Motor neuron (in vitro differentiated cells): ENCODE results near the gene TBC1D10B. TPM values are rescaled to one million over a fixed set of nuclear protein-coding genes. Genes with fewer than 3 reads are reported as not detected.
"Not testable (repeated sequence)": the region's sequence is repeated elsewhere in the genome, so short reads cannot be mapped to it uniquely, and the experiment has no call there.

Source experiments
- ATAC-seq, 8 experiments: fragments of 200-7000 bp; cut with Tn5 transposase; replicated peaks in 6 of 8; 2 replicates each; pipeline ENCODE4 v1.8.0; 2021; ENCODE audit warnings: mild to moderate bottlenecking in 8 of 8, moderate library complexity in 8 of 8
- H3K27ac ChIP-seq, 2 donors: fragments of 250-450 bp; sonication (Bioruptor Pico); 2 replicates each; pipeline ENCODE4 v1.9.0; 2021; ENCODE audit warnings: antibody characterized with exemption in 2 of 2, mild to moderate bottlenecking in 2 of 2, moderate library complexity in 1 of 2
- H3K4me1 ChIP-seq, 2 donors: fragments of 250-450 bp; sonication (Bioruptor Pico); replicated peaks in 1 of 2; 2 replicates each; pipeline ENCODE4 v1.6.1; 2021; ENCODE audit warnings: antibody characterized with exemption in 2 of 2, mild to moderate bottlenecking in 2 of 2, moderate library complexity in 1 of 2
- H3K4me3 ChIP-seq, 5 donors: fragments of 250-450 bp; sonication (Bioruptor Pico); 2 replicates each; pipeline ENCODE4 v1.9.0; 2021; ENCODE audit warnings: antibody characterized with exemption in 5 of 5, mild to moderate bottlenecking in 5 of 5, moderate library complexity in 4 of 5
- whole genome bisulfite sequencing, 10 experiments: fragments of 450-650 bp; shearing (Covaris generic); methylation state at CpG; one replicate each; pipeline ENCODE4 v1.0.0; 2022; 5-methylcytosine and 5-hydroxymethylcytosine counted together
- in situ Hi-C, 9 experiments: fragments of 400-800 bp; cut with MboI; loops; one replicate each; pipeline ENCODE4 v1.15.0; 2021; ENCODE audit warnings: low sequenced_read_pairs in 9 of 9, low pct_unique_long_range_greater_than_20kb in 2 of 9; ENCODE audit not compliant: unreplicated experiment in 9 of 9
- total RNA-seq, 8 experiments: library from RNA; unstranded; fragments of 300-600 nt; gene quantifications; 2 replicates each; pipeline versions ENCODE4 v1.2.3 to v1.2.4, GENCODE V29; 2022

TBC1D10B gene
- total RNA-seq, 8 experiments from 2014 or later: 15.4 to 32.3 (median 21.5) TPM

DNA sequence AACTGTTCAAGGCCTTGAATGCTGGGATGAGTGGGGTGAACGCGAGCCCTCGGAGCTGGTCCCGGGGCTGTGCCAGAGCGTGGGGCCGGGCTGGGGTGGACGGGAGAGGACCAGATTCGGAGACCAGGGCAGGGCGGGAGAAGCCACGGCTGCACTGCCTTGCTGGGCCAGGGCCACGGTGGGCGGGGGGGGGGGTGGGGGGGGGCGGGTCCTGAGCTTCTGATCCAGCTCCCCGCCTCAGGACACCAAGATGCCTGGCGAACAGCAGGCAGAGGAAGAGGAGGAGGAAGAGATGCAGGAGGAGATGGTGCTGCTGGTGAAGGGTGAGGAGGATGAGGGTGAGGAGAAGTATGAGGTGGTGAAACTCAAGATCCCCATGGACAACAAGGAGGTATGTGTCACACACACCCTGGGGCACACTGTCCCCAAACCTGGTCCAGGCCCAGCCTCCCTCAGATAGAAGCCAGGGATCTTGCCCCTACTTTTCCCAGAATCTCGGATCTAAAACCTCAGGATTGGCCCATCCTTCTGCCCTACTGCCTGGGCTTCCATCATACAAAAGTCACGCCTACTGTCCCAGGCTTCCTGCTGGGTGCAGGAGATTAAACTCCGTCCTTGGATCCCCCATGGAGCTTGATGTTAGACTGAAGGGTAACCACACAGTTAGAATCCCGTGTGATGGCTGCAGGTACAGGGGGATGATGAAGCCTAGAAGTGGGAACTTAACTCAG, 37.7 kb upstream of the TBC1D10B start:
- peak overlapping the region; percentile 49 to 68 (median 60) for H3K4me3 ChIP-seq
- peak in 6 of 8 experiments; percentile 17 to 47 (median 38) for ATAC-seq
- WGBS, 10 experiments: 28 to 70% (median 63%) methylated on average over 1 to 2 of the region's 19 CpGs; no CpG with 5 or more reads in 4 of the 10 experiments
- H3K4me1 ChIP-seq: peaks cover 6 to 9% of the 10 kb centered on the region in 2 donors
- H3K27ac ChIP-seq: no peak overlapping the region
- in situ Hi-C loops: loop anchor here in 3 of 9 experiments (25.0 kb wide), 2 partner anchors 296 to 321 kb away; partner anchors contain the start of genes PPP4C (in 2 of the 3), TBX6 (in 2 of the 3), YPEL3 (in 2 of the 3) and GDPD3 (in 1 of the 3)

DNA sequence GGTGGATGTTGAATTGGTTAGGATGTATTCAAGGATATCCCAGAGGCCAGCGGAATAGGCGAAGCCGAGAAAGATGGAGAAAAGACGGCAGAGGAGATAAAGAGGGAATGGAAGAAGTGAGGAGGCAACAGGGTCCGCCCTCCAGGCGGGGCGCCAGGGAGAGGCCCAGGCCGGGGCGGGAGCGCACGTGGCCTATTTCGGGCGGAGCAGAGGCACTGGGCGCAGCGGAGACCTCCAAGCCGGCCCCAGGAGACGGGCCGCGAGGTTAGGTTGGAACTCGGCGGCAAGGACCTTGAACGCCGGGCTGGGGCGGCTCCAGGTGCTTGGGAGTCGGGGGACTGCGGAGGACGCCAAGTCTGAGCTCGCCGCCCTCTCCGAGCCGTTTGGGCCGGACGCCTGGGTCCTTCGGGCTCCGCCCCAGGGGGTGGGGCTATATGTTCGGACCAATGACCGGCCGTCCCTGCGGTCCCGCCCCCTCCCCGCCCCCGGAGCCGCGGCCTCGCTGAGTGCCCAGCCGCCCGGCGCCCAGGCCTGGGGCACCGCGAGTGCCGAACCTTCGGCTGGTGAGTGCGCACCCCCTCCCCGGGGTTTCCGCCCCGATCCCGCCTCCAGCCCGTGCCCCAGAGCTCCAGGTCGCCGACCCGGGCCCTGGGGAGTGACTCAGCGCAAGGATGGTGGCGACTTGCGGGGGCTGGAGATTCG, 37.0 kb upstream of the TBC1D10B start, which contains the start of gene ZNF771:
TSS of gene ZNF771 (plus strand) at position 505 of the 702 bp plus-strand sequence. CDS start 448 bp downstream, outside the sequence.
- in situ Hi-C loops: loop anchor here in 3 of 9 experiments (25.0 kb wide), 2 partner anchors 295 to 320 kb away; partner anchors contain the start of genes PPP4C (in 2 of the 3), TBX6 (in 2 of the 3), YPEL3 (in 2 of the 3) and GDPD3 (in 1 of the 3)
- peak within 1 kb of the TSS; percentile 49 to 68 (median 60) for H3K4me3 ChIP-seq

DNA sequence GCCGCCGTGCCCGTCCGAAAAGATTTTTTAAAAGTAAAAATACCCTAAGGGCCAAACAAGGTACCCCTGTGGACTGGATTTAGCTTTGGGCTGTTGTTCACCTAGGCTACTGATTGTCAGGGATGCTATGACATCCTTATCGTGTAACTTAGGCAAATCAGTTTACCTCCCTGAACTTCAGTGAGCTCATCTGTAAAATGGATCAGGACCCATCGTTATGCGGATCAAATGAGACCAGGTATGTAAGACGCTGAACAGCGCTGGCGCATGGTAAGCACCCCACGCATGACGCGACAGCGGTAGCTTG, 36.5 kb upstream of the TBC1D10B start:
- H3K4me3 ChIP-seq: peak overlapping the region; percentile 49 to 68 (median 60)
- no peak for ATAC-seq
- in situ Hi-C loops: loop anchor here in 3 of 9 experiments (25.0 kb wide), 2 partner anchors 294 to 319 kb away; partner anchors contain the start of genes PPP4C (in 2 of the 3), TBX6 (in 2 of the 3), YPEL3 (in 2 of the 3) and GDPD3 (in 1 of the 3)
- WGBS, 10 experiments: 27 to 63% (median 31%) methylated on average over 3 to 11 of the region's 14 CpGs; no CpG with 5 or more reads in 3 of the 10 experiments
- peaks cover 6 to 9% of the 10 kb centered on the region in 2 donors for H3K4me1 ChIP-seq
- no peak overlapping the region for H3K27ac ChIP-seq

More for the DNA sequence above, 37.0 kb upstream of the TBC1D10B start, which contains the start of gene ZNF771:
- H3K27ac ChIP-seq: no peak within 1 kb of the TSS
- WGBS, 10 experiments: 0 to 17% (median 3%) methylated on average over 2 to 14 of the region's 65 CpGs; no CpG with 5 or more reads in 4 of the 10 experiments
- ATAC-seq: peak; percentile 88 to 92 (median 91)
- H3K4me1 ChIP-seq: peaks cover 6 to 9% of the 10 kb centered on the region in 2 donors

DNA sequence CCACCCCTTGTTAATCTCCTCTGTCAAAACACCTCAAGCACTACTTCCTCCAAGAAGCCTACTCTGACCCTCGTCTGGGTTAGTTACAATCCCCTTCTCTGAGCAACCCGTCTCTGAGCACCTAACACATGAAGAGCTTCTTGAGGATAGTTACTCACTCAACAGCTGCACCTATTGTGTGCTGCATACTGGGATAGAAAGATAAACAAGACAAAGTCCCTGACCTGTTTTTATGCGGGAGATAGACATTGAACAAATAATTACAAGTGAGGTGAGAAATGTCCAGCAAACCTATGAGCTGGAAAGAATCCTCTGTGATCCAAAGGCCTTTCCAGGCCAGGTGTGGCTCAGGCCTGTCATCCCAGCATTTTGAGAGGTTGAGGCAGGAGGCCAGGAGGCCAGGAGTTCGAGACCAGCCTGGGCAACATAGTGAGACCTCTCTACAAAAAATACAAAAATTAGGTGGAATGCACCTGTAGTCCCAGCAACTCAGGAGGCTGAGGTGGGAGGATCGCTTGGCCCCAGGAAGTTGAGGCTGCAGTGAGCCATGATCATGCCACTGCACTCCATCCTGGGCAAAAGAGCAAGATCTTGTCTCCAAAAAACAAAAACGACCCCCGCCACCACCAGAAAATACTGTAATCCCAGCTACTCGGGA, 31.6 kb upstream of the TBC1D10B start:
- 60 to 92% (median 73%) methylated on average over 1 to 6 of the region's 8 CpGs; no CpG with 5 or more reads in 3 of the 10 experiments for WGBS, 10 experiments
- no peak overlapping the region for H3K4me3 ChIP-seq
- no peak for ATAC-seq
- H3K4me1 ChIP-seq: peaks cover 6 to 13% of the 10 kb centered on the region in 2 donors
- H3K27ac ChIP-seq: no peak overlapping the region
- in situ Hi-C loops: loop anchor here in 3 of 9 experiments (25.0 kb wide), 2 partner anchors 290 to 315 kb away; partner anchors contain the start of genes PPP4C (in 2 of the 3), TBX6 (in 2 of the 3), YPEL3 (in 2 of the 3) and GDPD3 (in 1 of the 3)

DNA sequence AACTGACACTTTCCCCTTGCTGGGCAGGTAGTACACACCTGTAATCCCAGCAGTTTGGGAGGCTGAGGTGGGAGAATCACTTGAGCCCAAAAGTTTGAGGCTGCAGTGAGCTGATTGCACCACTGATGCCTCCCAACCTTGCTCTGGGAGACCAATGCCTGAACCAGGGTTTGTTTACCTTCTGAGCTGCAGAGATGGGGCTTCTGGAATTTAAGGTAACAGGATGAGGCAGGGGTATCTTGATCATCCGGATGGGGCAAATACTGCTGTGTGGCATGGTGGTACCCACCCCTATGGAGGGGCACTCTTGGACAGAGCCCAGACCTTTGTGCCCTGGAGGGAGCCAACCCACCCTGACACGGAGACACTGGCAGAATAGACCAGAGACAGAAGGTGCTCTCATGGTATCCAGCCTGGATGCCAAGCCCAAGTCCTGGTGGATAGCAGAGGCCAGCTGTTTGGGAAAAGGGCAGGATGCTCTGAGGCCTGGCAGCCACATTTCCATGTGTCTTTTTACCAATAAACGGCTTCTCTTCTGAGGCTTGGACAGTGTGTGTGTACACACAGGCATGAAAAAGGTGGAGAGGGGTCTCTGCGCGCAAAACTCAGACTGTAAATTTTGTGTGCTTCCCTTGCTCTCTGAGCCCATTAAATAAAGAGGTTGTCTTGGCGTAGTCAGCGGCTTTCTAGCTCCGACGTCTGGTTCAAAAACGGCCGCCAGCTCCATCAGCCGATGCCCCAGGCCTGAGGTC, 29.3 kb upstream of the TBC1D10B start:
- Histone ChIP-seq H3K4me1 (peaks cover 6 to 19% of the 10 kb centered on the region in 2 donors), H3K4me3 (peak overlapping the region; percentile 32 to 49 (median 48)), H3K27ac (peak overlapping the region; percentile 83 to 95)
- 9 to 65% (median 30%) methylated on average over 2 to 7 of the region's 12 CpGs; no CpG with 5 or more reads in 5 of the 10 experiments for WGBS, 10 experiments
- in situ Hi-C loops: loop anchor here in 3 of 9 experiments (25.0 kb wide), 2 partner anchors 287 to 312 kb away; partner anchors contain the start of genes PPP4C (in 2 of the 3), TBX6 (in 2 of the 3), YPEL3 (in 2 of the 3) and GDPD3 (in 1 of the 3)
- no peak for ATAC-seq

DNA sequence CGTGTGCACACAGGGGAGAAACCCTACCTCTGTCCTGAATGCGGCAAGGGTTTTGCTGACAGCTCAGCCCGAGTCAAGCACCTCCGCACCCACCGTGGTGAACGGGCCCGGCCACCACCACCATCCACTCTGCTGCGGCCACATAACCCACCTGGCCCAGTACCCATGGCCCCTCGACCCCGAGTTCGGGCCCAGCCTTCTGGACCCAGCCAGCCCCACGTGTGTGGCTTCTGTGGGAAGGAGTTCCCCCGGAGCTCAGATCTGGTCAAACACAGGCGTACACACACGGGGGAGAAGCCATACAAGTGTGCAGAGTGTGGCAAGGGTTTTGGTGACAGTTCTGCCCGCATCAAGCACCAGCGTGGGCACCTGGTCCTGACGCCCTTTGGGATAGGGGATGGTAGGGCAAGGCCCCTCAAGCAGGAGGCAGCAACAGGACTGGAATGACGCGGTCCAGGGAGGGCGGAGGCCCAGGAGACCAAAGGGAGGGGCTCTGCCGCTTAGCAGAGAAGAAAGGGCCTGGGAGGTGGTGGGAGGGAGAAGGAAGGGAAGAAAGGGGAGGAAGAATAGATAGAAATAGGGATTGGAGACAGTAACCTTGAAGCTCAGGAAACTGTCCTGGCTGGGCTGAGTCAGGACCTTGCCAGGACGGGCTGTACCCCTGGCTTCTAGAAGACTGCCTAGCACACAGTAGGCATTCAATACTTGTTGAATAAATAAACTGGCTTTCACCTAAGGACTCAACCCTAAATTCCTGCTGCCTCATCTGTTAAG, 28.6 kb upstream of the TBC1D10B start:
- Histone ChIP-seq H3K27ac (no peak overlapping the region), H3K4me1 (peaks cover 10 to 23% of the 10 kb centered on the region in 2 donors), H3K4me3 (no peak overlapping the region)
- no peak for ATAC-seq
- 30 to 88% (median 65%) methylated on average over 1 to 6 of the region's 23 CpGs; no CpG with 5 or more reads in 5 of the 10 experiments for WGBS, 10 experiments
- in situ Hi-C loops: no loop called here

DNA sequence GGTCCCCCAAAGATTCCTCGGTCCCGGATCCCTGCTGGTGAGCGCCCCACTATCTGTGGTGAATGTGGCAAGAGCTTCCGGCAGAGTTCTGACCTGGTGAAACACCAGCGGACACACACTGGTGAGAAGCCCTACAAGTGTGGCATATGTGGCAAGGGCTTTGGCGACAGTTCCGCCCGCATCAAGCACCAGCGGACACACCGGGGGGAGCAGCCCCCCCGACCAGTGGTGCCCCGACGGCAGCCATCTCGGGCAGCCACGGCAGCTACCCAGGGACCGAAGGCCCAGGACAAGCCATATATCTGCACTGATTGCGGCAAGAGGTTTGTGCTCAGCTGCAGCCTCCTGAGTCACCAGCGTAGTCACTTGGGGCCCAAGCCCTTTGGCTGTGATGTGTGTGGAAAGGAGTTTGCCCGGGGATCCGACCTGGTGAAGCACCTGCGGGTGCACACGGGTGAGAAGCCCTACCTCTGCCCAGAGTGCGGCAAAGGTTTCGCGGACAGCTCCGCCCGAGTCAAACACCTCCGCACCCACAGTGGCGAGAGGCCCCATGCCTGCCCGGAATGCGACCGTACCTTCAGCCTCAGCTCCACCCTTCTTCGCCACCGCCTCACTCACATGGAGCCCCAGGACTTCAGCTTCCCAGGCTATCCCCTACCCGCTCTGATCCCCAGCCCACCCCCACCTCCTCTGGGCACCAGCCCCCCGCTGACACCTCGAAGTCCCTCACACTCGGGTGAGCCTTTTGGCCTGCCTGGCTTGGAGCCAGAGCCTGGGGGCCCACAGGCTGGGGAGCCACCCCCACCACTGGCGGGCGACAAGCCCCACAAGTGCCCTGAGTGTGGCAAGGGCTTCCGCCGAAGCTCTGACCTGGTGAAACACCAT, 27.7 kb upstream of the TBC1D10B start:
- no peak overlapping the region for H3K4me3 ChIP-seq
- no peak overlapping the region for H3K27ac ChIP-seq
- H3K4me1 ChIP-seq: peaks cover 11 to 27% of the 10 kb centered on the region in 2 donors
- WGBS, 10 experiments: 91 to 100% (median 98%) methylated on average over 1 to 20 of the region's 42 CpGs; no CpG with 5 or more reads in 7 of the 10 experiments
- ATAC-seq: no peak
- in situ Hi-C loops: no loop called here

DNA sequence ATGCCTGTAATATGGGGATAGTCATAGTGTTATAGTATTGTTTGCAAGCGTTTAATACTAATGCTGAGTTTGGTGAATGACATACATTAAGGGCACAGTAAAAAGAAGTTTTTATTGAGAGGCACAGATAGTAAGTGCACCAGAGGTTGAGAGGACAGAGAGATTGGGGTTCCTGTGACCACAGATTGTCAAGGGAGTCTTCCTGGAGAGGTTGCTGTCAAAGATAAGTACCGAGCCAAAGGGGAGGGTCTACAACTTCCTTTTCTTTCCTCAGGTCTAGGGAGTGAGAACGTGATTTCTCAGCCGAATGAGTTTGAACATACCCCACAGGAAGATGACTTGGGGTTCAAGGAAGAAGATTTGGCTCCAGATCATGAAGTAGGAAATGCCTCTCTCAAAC, 26.8 kb upstream of the TBC1D10B start:
- Histone ChIP-seq H3K27ac (no peak overlapping the region), H3K4me1 (peaks cover 11 to 27% of the 10 kb centered on the region in 2 donors), H3K4me3 (no peak overlapping the region)
- 67 to 100% (median 88%) methylated on average over 1 to 4 of the region's 4 CpGs; no CpG with 5 or more reads in 4 of the 10 experiments for WGBS, 10 experiments
- ATAC-seq: no peak
- in situ Hi-C loops: no loop called here

DNA sequence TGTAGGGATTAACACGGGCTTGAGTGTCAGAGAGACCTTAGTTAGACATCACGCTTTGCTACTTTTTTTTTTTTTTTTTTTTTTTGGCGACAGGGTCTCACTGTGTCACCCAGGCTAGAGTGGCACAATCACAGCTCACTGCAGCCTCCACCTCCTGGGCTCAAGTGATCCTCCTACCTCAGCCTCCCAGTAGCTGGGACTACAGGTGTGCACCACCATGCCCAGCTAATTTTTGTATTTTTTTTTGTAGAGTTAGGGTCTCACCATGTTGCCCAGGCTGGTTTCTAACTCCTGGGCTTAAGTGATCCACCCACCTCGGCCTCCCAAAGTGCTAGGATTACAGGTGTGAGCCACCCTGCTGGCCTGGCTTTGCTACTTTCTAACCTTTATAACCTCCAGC, 26.3 kb upstream of the TBC1D10B start:
- WGBS, 10 experiments: 71 to 96% (median 86%) methylated on average over 2 to 4 of the region's 4 CpGs; no CpG with 5 or more reads in 3 of the 10 experiments
- peak overlapping the region in 4 of 5 donors; percentile 93 to 98 (median 96) for H3K4me3 ChIP-seq
- H3K4me1 ChIP-seq: peaks cover 11 to 27% of the 10 kb centered on the region in 2 donors
- ATAC-seq, H3K27ac ChIP-seq, in situ Hi-C loops: not testable (repeated sequence)

DNA sequence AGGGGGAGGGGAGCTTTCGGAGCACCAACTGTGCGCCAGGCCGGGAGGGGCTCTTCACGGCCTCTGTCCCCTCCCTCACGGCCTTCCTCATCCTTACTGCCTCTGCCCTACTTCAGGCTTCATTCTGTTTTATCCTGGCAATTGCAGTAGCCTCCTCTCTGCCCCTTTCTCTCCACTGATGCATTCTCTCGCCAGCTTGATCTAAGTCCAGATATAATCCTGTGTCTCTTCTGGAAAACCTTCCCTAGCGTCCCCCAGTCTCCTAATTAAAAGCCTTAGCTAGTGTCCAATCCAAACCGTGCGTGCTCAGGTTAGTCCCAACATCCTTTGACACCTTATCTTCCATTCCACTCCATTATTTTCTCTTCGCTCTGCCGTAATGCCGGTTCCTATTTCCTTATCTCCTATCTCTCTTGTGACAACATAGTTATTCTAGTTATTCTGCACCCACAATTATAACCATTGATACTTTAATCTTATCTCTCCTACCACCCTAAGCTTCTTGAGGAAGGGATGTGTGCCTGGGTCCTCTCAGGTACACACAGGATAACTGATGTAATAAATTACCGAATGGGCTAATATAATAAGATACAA, 25.8 kb upstream of the TBC1D10B start:
- 12 to 42% (median 31%) methylated on average over 3 to 11 of the region's 13 CpGs for WGBS, 10 experiments
- Histone ChIP-seq H3K4me3 (peak overlapping the region; percentile 93 to 98 (median 95)), H3K27ac (peak overlapping the region; percentile 93 to 99), H3K4me1 (peaks cover 11 to 27% of the 10 kb centered on the region in 2 donors)
- in situ Hi-C loops: no loop called here
- no peak for ATAC-seq
